Endothelial cell of umbilical vein (primary cell): ENCODE results near the gene RFNG.

Source experiments
- EZH2 ChIP-seq: IDR thresholded peaks from 2 replicates; pipeline ENCODE4 v1.6.1; 2012; ENCODE audit warnings: borderline replicate concordance, low read depth, mild to moderate bottlenecking, moderate library complexity, low read length, inconsistent platforms; ENCODE audit not compliant: severe bottlenecking
- FOS ChIP-seq: IDR thresholded peaks from 2 replicates; pipeline ENCODE4 v1.6.1; 2011; ENCODE audit warnings: mild to moderate bottlenecking, low read length, moderate library complexity, borderline replicate concordance; ENCODE audit not compliant: insufficient read depth
- GATA2 ChIP-seq: IDR thresholded peaks from 2 replicates; pipeline ENCODE4 v1.7.0; 2011; ENCODE audit warnings: low read depth, mild to moderate bottlenecking, moderate library complexity, mixed read lengths, low read length; ENCODE audit not compliant: insufficient read length, insufficient read depth
- JUN ChIP-seq: IDR thresholded peaks from 2 replicates; pipeline ENCODE4 v1.6.1; 2011; ENCODE audit warnings: borderline replicate concordance, low read depth; ENCODE audit not compliant: insufficient read length, insufficient read depth
- POLR2A ChIP-seq: IDR thresholded peaks from 2 replicates; pipeline ENCODE4 v1.6.1; 2012; ENCODE audit warnings: low read depth, mild to moderate bottlenecking, control low read depth, low read length
- POLR2AphosphoS5 ChIP-seq: IDR thresholded peaks from 2 replicates; pipeline ENCODE4 v1.6.1; 2012; ENCODE audit warnings: low read depth, mild to moderate bottlenecking, control low read depth, low read length, moderate library complexity; ENCODE audit not compliant: insufficient read depth
- TF ChIP-seq, protein P1 (sequence below), 2 donors: IDR thresholded peaks; 1 replicate in 1 of 2; 2 replicates in 1 of 2; pipeline ENCODE4 v1.5.1; 2011; ENCODE audit warnings: low read length in 2 of 2, mild to moderate bottlenecking in 2 of 2, moderate library complexity in 2 of 2, control low read depth in 1 of 2, inconsistent platforms in 1 of 2, low read depth in 1 of 2; ENCODE audit not compliant: insufficient read depth in 1 of 2; ENCODE audit errors: extremely low read depth in 1 of 2
- TF ChIP-seq, protein P2 (sequence below): IDR thresholded peaks from 2 replicates; pipeline ENCODE4 v1.6.1; 2011; ENCODE audit not compliant: insufficient read depth, insufficient read length

GRCh38 chr17:82092628-82092994 lies 41.0 kb upstream of the RFNG start:
- TF ChIP-seq, protein P1, sequence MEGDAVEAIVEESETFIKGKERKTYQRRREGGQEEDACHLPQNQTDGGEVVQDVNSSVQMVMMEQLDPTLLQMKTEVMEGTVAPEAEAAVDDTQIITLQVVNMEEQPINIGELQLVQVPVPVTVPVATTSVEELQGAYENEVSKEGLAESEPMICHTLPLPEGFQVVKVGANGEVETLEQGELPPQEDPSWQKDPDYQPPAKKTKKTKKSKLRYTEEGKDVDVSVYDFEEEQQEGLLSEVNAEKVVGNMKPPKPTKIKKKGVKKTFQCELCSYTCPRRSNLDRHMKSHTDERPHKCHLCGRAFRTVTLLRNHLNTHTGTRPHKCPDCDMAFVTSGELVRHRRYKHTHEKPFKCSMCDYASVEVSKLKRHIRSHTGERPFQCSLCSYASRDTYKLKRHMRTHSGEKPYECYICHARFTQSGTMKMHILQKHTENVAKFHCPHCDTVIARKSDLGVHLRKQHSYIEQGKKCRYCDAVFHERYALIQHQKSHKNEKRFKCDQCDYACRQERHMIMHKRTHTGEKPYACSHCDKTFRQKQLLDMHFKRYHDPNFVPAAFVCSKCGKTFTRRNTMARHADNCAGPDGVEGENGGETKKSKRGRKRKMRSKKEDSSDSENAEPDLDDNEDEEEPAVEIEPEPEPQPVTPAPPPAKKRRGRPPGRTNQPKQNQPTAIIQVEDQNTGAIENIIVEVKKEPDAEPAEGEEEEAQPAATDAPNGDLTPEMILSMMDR (IDR thresholded peaks at IDR 0.05; ENCODE audit: extremely low read depth in 1 of 2, insufficient read depth in 1 of 2, low read depth in 1 of 2, low read length in 2 of 2): no peak
- TF ChIP-seq POLR2A (no peak), JUN (no peak), EZH2 (no peak), POLR2AphosphoS5 (no peak), FOS (no peak), GATA2 (no peak)
- TF ChIP-seq, protein P2, sequence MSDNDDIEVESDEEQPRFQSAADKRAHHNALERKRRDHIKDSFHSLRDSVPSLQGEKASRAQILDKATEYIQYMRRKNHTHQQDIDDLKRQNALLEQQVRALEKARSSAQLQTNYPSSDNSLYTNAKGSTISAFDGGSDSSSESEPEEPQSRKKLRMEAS: no peak
